Measurements from ENCODE around the gene MYBPHL.
"Not testable (repeated sequence)": the region's sequence is repeated elsewhere in the genome, so short reads cannot be mapped to it uniquely, and the experiment has no call there.

MYBPHL gene

GRCh38 chr1:109292364-109292763 is 14.4 kb downstream of the MYBPHL start:
- TF ChIP-seq CTCF (IDR thresholded peaks at IDR 0.05; ENCODE audit: extremely low read depth, insufficient read depth, missing control alignments), result no peak
- in situ Hi-C loops (cut with MboI; ENCODE audit: low pct_unique_long_range_greater_than_20kb, low sequenced_read_pairs, unreplicated experiment), result loop anchor here (5.0 kb wide), 1 partner anchor 105 kb away; the partner anchor contains the start of gene SORT1
- DNase-seq (ENCODE audit: low spot score), result no peak

GRCh38 chr1:109290998-109291397 is 15.8 kb downstream of the MYBPHL start:
- no peak for TF ChIP-seq CTCF (IDR thresholded peaks at IDR 0.05; ENCODE audit: extremely low read depth, insufficient read depth, missing control alignments)
- in situ Hi-C loops (cut with MboI; ENCODE audit: low pct_unique_long_range_greater_than_20kb, low sequenced_read_pairs, unreplicated experiment), result loop anchor here (5.0 kb wide), 1 partner anchor 106 kb away; the partner anchor contains the start of gene SORT1
- no peak for DNase-seq (ENCODE audit: low spot score)

- in situ Hi-C loops (cut with MboI; ENCODE audit: low pct_unique_long_range_greater_than_20kb, low sequenced_read_pairs, unreplicated experiment), result loop anchor here (5.0 kb wide), 1 partner anchor 107 kb away; the partner anchor contains the start of gene SORT1
- no peak for TF ChIP-seq CTCF (IDR thresholded peaks at IDR 0.05; ENCODE audit: extremely low read depth, insufficient read depth, missing control alignments)
- DNase-seq (ENCODE audit: low spot score), result no peak
Observed at GRCh38 chr1:109290137-109290536, 16.7 kb downstream of the MYBPHL start.

- in situ Hi-C loops (cut with MboI; ENCODE audit: low pct_unique_long_range_greater_than_20kb, low sequenced_read_pairs, unreplicated experiment); DNase-seq (ENCODE audit: low spot score): not testable (repeated sequence)
Observed at GRCh38 chr1:109286762-109287161, 20.0 kb downstream of the MYBPHL start.

GRCh38 chr1:109283748-109284600 is 22.8 kb downstream of the MYBPHL start:
- no peak for DNase-seq (ENCODE audit: low spot score)
- in situ Hi-C loops (cut with MboI; ENCODE audit: low pct_unique_long_range_greater_than_20kb, low sequenced_read_pairs, unreplicated experiment), result no loop called here
- no peak for TF ChIP-seq CTCF (IDR thresholded peaks at IDR 0.05; ENCODE audit: extremely low read depth, insufficient read depth, missing control alignments)

- in situ Hi-C loops (cut with MboI; ENCODE audit: low pct_unique_long_range_greater_than_20kb, low sequenced_read_pairs, unreplicated experiment), result no loop called here
- TF ChIP-seq CTCF (IDR thresholded peaks at IDR 0.05; ENCODE audit: extremely low read depth, insufficient read depth, missing control alignments), result no peak
Observed at GRCh38 chr1:109282952-109283747, 23.7 kb downstream of the MYBPHL start, which contains the start of gene PSRC1. Gene PSRC1 (minus strand): TSS chr1:109283145.

More at GRCh38 chr1:109282952-109283747, 23.7 kb downstream of the MYBPHL start, which contains the start of gene PSRC1:
- DNase-seq (ENCODE audit: low spot score), result peak; percentile 96
